CD14-positive monocyte (primary cell): ENCODE results near the gene TMEM52B. TPM values are rescaled to one million over a fixed set of nuclear protein-coding genes. Genes with fewer than 3 reads are reported as not detected.

Source experiments
- DNase-seq, 3 donors: peaks; one replicate each; pipeline ENCODE4 v3.0.0-alpha.2; 2011 to 2022
- H2AFZ ChIP-seq: 2 replicates; pipeline ENCODE4 v1.6.0; 2012; ENCODE audit warnings: mild to moderate bottlenecking, low read depth, low read length, inconsistent platforms; ENCODE audit not compliant: insufficient read depth, poor library complexity, severe bottlenecking
- H3K27ac ChIP-seq, 2 donors: 1 replicate in 1 of 2; 2 replicates in 1 of 2; pipeline ENCODE4 v1.5.1; 2012 to 2013; ENCODE audit warnings: low read length in 2 of 2, control low read depth in 1 of 2, inconsistent platforms in 1 of 2, low read depth in 1 of 2, mild to moderate bottlenecking in 1 of 2
- H3K27me3 ChIP-seq, 2 donors: one replicate each; pipeline versions ENCODE4 v1.6.0 to v1.6.1; 2011 to 2013; ENCODE audit warnings: low read length in 2 of 2; ENCODE audit not compliant: control insufficient read depth in 2 of 2, insufficient read depth in 2 of 2
- H3K36me3 ChIP-seq, 2 donors: replicated peaks in 1 of 2; 1 replicate in 1 of 2; 2 replicates in 1 of 2; pipeline versions ENCODE4 v1.5.1 to v1.6.1; 2012 to 2013; ENCODE audit warnings: low read length in 2 of 2, control low read depth in 1 of 2, inconsistent platforms in 1 of 2, mild to moderate bottlenecking in 1 of 2; ENCODE audit not compliant: insufficient read depth in 2 of 2, control insufficient read depth in 1 of 2
- H3K4me1 ChIP-seq, 2 donors: 1 replicate in 1 of 2; 2 replicates in 1 of 2; pipeline versions ENCODE4 v1.5.1 to v1.6.1; 2012 to 2013; ENCODE audit warnings: low read length in 2 of 2, control low read depth in 1 of 2, inconsistent platforms in 1 of 2, mild to moderate bottlenecking in 1 of 2, moderate library complexity in 1 of 2; ENCODE audit not compliant: insufficient read depth in 2 of 2, control insufficient read depth in 1 of 2
- H3K4me2 ChIP-seq: replicated peaks from 2 replicates; pipeline ENCODE3; 2012; ENCODE audit warnings: low read length, moderate library complexity, mild to moderate bottlenecking; ENCODE audit not compliant: poor library complexity, severe bottlenecking; ENCODE audit errors: extremely low read depth
- H3K4me3 ChIP-seq, 3 experiments: fragments of 200-600 bp in 1 of 3; sonication (generic) in 1 of 3; replicated peaks in 1 of 3; 1 replicate in 2 of 3; 2 replicates in 1 of 3; pipeline ENCODE4 v1.5.1; 2011 to 2013; ENCODE audit warnings: low read length in 3 of 3, mild to moderate bottlenecking in 3 of 3, control low read depth in 2 of 3, low read depth in 2 of 3, inconsistent platforms in 1 of 3, moderate library complexity in 1 of 3
- H3K79me2 ChIP-seq: 2 replicates; pipeline ENCODE4 v1.6.0; 2012; ENCODE audit warnings: mild to moderate bottlenecking, control low read depth, inconsistent platforms, low read length, moderate library complexity; ENCODE audit not compliant: insufficient read depth
- H3K9ac ChIP-seq: 2 replicates; pipeline ENCODE4 v1.6.0; 2017; ENCODE audit warnings: low read length, mild to moderate bottlenecking; ENCODE audit not compliant: insufficient read depth, poor library complexity, severe bottlenecking
- H3K9me3 ChIP-seq, 2 donors: replicated peaks in 1 of 2; 1 replicate in 1 of 2; 2 replicates in 1 of 2; pipeline versions ENCODE4 v1.5.1 to v1.6.1; 2012 to 2013; ENCODE audit warnings: low read length in 2 of 2, control low read depth in 1 of 2; ENCODE audit not compliant: control insufficient read depth in 1 of 2, insufficient read depth in 1 of 2
- H4K20me1 ChIP-seq: 2 replicates; pipeline ENCODE4 v1.6.0; 2012; ENCODE audit warnings: mild to moderate bottlenecking, low read length, control low read depth, moderate library complexity; ENCODE audit not compliant: insufficient read depth
- H3K27ac Mint-ChIP-seq, 7 donors: one replicate each; pipeline ENCODE4 v1.8.0; 2020; ENCODE audit warnings: mild to moderate bottlenecking in 7 of 7, mixed read lengths in 7 of 7, moderate library complexity in 6 of 7, inconsistent platforms in 2 of 7
- H3K27me3 Mint-ChIP-seq, 3 donors: one replicate each; pipeline ENCODE4 v1.8.0; 2021 to 2022; ENCODE audit warnings: low read depth in 3 of 3, mild to moderate bottlenecking in 3 of 3, mixed read lengths in 3 of 3, moderate library complexity in 3 of 3, inconsistent platforms in 1 of 3
- H3K36me3 Mint-ChIP-seq, 2 donors: one replicate each; pipeline ENCODE4 v1.8.0; 2020; ENCODE audit warnings: mixed read lengths in 2 of 2, inconsistent platforms in 1 of 2, mild to moderate bottlenecking in 1 of 2
- H3K4me1 Mint-ChIP-seq: one replicate; pipeline ENCODE4 v1.8.0; 2020; ENCODE audit warnings: mild to moderate bottlenecking, mixed read lengths
- H3K4me3 Mint-ChIP-seq, 2 donors: one replicate each; pipeline ENCODE4 v1.8.0; 2020; ENCODE audit warnings: mild to moderate bottlenecking in 2 of 2, mixed read lengths in 2 of 2, moderate library complexity in 1 of 2
- H3K9me3 Mint-ChIP-seq, 7 donors: one replicate each; pipeline ENCODE4 v1.8.0; 2020 to 2022; ENCODE audit warnings: mixed read lengths in 7 of 7, mild to moderate bottlenecking in 6 of 7, moderate library complexity in 6 of 7, inconsistent platforms in 2 of 7
- WGBS: methylation state at CpG from one replicate; pipeline ENCODE4 v1.1.5; 2013; ENCODE audit warnings: missing lambda C conversion rate; ENCODE audit not compliant: insufficient coverage; 5-methylcytosine and 5-hydroxymethylcytosine counted together
- intact Hi-C, 2 donors: fragments of 100-400 bp; cut with micrococcal nuclease; formaldehyde crosslinking; loops; one replicate each; pipeline versions ENCODE4 v1.15.0 to v1.15.1; 2023
- polyA plus RNA-seq, 3 donors: library from polyadenylated mRNA; depleted of rRNA in 1 of 3; unstranded in 2 of 3; stranded (reverse) in 1 of 3; fragments of 300-500 nt in 2 of 3; fragments of >200 nt in 1 of 3; fragmentation: Illumina TruSeq in 2 of 3; gene quantifications; 1 replicate in 2 of 3; 2 replicates in 1 of 3; pipeline ENCODE4 v1.2.3, GENCODE V29; 2012 to 2021
- TF ChIP-seq, protein P1 (sequence below): fragments of 200-600 bp; IDR thresholded peaks from one replicate; pipeline ENCODE4 v1.8.0; 2022; ENCODE audit warnings: antibody characterized with exemption, mild to moderate bottlenecking

Gene TMEM52B
- polyA plus RNA-seq, 3 donors: 0.54 to 2.4 (median 0.58) TPM

DNA sequence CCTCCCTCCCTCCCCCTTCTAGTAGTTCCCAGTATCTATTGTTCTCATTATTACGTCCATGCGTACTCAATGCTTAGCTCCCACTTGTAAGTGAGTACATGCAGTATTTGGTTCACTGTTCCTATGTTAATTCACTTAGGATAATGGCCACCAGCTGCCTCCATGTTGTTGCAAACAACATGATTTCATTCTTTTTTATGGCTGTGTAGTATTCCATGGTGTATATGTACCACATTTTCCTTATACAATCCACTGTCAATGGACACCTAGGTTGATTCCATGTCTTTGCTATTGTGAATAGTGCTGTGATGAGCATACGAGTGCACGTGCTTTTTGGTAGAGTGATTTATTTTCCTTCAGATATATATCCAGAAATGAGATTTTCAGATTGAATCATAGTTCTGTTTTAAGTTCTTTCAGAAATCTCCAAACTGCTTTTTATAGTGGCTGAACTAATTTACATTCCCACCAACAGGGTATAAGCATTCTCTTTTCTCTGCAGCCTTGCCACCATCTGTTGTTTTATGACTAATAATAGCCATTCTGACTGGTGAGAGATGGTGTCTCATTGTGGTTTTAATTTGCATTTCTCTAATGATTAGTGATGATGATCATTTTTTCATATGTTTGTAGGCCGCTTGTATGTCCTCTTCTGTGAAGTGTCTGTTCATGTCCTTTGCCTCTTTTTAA, 31.0 kb upstream of the TMEM52B start:
- H3K4me1 Mint-ChIP-seq: peaks cover 7% of the 10 kb centered on the region
- no peaks in the 10 kb centered on the region for H4K20me1 ChIP-seq
- H3K27me3 Mint-ChIP-seq: peaks cover 0 to 5% (median 4%) of the 10 kb centered on the region in 3 donors
- no peak overlapping the region for H3K4me2 ChIP-seq
- no peak overlapping the region for H2AFZ ChIP-seq
- no peak overlapping the region for H3K9ac ChIP-seq
- TF ChIP-seq, protein P1, sequence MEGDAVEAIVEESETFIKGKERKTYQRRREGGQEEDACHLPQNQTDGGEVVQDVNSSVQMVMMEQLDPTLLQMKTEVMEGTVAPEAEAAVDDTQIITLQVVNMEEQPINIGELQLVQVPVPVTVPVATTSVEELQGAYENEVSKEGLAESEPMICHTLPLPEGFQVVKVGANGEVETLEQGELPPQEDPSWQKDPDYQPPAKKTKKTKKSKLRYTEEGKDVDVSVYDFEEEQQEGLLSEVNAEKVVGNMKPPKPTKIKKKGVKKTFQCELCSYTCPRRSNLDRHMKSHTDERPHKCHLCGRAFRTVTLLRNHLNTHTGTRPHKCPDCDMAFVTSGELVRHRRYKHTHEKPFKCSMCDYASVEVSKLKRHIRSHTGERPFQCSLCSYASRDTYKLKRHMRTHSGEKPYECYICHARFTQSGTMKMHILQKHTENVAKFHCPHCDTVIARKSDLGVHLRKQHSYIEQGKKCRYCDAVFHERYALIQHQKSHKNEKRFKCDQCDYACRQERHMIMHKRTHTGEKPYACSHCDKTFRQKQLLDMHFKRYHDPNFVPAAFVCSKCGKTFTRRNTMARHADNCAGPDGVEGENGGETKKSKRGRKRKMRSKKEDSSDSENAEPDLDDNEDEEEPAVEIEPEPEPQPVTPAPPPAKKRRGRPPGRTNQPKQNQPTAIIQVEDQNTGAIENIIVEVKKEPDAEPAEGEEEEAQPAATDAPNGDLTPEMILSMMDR: no peak
- H3K27me3 ChIP-seq: no peaks in the 10 kb centered on the region
- no peaks in the 10 kb centered on the region for H3K79me2 ChIP-seq
- no peak overlapping the region for H3K27ac ChIP-seq
- peaks cover 3 to 4% of the 10 kb centered on the region in 2 donors for H3K4me1 ChIP-seq
- H3K4me3 ChIP-seq: no peak overlapping the region
- no peaks in the 10 kb centered on the region for H3K36me3 Mint-ChIP-seq
- no peak overlapping the region for H3K27ac Mint-ChIP-seq
- no CpG with 5 or more reads among the region's 5 CpGs for WGBS
- no peak for DNase-seq
- intact Hi-C loops: loop anchor here in 1 of 2 donors (10.0 kb wide), 1 partner anchor 333 kb away; no protein-coding TSS in a partner anchor
- no peak overlapping the region for H3K4me3 Mint-ChIP-seq
- no peaks in the 10 kb centered on the region for H3K36me3 ChIP-seq
- H3K9me3 Mint-ChIP-seq: peaks cover 0 to 2% (median 0%) of the 10 kb centered on the region in 7 donors
- no peaks in the 10 kb centered on the region for H3K9me3 ChIP-seq

DNA sequence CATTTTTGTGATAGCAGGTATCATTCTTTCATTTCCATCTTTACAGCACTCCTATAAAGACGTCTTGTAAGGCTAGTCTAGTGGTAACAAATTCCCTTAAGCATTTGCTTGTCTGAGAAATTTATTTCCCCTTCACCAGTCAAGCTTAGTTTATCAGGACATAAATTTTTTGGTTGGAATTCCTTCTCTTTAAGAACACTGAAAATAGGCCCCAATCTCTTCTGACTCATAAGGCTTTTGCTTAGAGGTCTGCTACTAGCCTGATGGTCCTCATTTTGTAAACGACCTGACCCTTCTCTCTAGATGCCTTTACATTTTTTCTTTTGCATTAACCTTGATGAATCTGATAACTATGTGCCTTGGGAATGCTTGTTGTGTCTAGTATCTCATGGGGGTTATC, 27.2 kb upstream of the TMEM52B start:
- Histone ChIP-seq H4K20me1 (no peaks in the 10 kb centered on the region), H3K4me3 (no peak overlapping the region), H3K27me3 (no peaks in the 10 kb centered on the region), H3K9ac (no peak overlapping the region), H3K36me3 (no peaks in the 10 kb centered on the region), H3K9me3 (no peaks in the 10 kb centered on the region), H3K27ac (no peak overlapping the region), H3K4me2 (no peak overlapping the region), H3K79me2 (no peaks in the 10 kb centered on the region), H2AFZ (no peak overlapping the region), H3K4me1 (peaks cover 13 to 24% of the 10 kb centered on the region in 2 donors)
- TF ChIP-seq, protein P1: no peak
- peak overlapping the region in 1 of 7 donors; percentile 62 for H3K27ac Mint-ChIP-seq
- WGBS: no CpG with 5 or more reads among the region's 2 CpGs
- intact Hi-C loops: loop anchor here (2.0 to 10.0 kb wide), 2 partner anchors 39 to 63 kb away; partner anchors contain the start of gene GABARAPL1 (in 1 of the 2)
- no peak for DNase-seq
- H3K9me3 Mint-ChIP-seq: peaks cover 0 to 2% (median 0%) of the 10 kb centered on the region in 7 donors
- H3K27me3 Mint-ChIP-seq: peaks cover 0 to 2% (median 0%) of the 10 kb centered on the region in 3 donors
- no peaks in the 10 kb centered on the region for H3K36me3 Mint-ChIP-seq
- no peak overlapping the region for H3K4me3 Mint-ChIP-seq
- peaks cover 22% of the 10 kb centered on the region for H3K4me1 Mint-ChIP-seq
